ENCODE data around the gene HEXIM1. TPM values are rescaled to one million over a fixed set of nuclear protein-coding genes. Genes with fewer than 3 reads are reported as not detected.

HEXIM1 gene
- polyA plus RNA-seq, 12 donors, result 19.6 to 35.9 (median 22.2) TPM; not detected in 1

DNA sequence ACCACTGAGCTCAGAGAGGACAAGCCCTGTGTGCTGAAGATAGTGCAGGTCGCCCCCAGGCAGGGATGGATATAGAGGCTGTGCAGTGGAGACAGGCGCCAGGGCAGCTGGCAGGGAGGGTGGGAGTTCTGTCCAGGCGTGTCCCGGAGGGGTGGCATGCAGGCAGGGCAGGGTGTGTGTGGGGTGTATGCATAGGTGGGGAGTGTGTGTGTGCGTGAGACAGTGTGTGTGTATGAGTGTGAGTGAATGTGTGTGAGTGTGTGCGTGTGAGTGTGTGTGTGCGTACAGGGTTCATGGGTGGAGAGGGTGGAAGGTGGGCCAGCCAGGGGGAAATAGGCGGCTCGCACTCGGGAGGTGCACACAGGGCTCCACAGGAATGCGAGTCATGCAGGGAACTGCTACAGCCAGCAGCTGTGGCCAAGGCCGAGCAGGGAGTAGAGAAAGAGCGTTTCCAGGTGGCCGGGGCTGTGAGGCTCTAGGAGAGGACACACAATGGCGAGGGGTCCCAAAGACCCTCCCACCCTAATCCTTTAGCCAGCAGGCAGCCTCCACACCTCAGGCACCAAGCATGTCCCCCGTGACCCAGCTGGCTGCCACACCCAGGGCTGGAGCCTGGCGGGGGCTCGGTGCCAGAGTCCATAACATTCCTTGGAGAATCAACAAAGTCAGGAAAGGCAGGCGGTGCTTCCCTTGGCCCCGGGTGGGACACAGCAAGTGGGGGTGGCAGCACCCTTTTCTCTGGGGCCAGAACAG, 20.6 kb upstream of the HEXIM1 start:
- DNase-seq, result no peak

GRCh38 chr17:45128331-45128730, 19.9 kb upstream of the HEXIM1 start:
- DNase-seq, result no peak

- no peak for DNase-seq
These were observed 19.3 kb upstream of the HEXIM1 start for GRCh38 chr17:45128989-45129388.

GRCh38 chr17:45129426-45129939, 18.8 kb upstream of the HEXIM1 start:
- DNase-seq, result no peak

GRCh38 chr17:45129940-45130680, 18.2 kb upstream of the HEXIM1 start:
- no peak for DNase-seq

- no peak for DNase-seq
These were observed 17.3 kb upstream of the HEXIM1 start for GRCh38 chr17:45130681-45131615.

DNA sequence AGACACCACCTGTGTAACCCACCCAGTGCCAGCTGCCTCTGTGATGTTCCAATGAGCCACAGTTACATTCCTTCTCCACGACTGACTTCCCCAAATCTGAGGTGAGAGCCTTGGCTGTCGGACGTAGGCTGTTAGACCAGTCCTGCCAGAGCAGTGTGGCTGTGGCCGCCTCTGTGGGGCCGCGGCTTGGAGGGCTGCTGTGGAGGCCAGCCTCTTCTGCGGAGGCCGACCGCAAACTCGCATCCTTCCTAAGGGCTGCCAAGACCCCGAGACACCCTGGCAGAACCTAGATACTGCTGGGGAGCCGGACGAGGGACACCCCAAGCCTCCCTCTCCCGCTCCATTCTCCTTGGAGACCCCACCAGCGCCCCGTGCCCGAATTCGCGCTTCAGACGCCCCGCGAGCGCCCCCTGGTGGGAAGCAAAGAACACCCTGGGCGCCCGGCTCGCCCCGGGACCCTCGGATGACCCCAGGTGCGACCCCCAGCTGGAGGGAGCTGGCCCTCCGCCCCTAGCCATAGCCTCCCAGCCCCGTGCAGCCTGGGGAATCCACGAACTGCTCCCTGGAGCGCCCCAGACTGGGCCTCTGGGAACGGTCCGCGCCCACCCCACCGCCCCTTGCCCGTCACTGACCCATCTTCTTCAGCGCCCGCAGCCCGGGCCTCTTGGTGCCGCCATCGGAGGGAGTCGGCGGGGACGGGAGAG, 16.5 kb upstream of the HEXIM1 start:
- no peak for DNase-seq

DNA sequence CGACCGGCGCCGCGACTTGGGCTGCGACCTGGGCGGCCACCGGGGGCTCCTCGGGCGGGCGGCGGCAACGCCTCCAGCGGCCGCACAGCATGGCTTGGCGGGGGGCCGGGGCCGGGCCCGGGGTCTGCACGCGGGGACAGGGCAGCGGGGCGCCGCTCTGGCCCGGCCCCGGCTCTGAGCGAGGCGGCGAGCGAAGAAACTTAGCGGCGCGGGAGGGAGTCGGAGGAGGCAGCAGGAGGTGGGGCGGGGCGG, 16.0 kb upstream of the HEXIM1 start, which contains the start of gene PLCD3:
TSS of gene PLCD3 (minus strand) at position 196 of the 252 bp plus-strand sequence. CDS start at position 91, 105 bp downstream.
- DNase-seq, result no peak

GRCh38 chr17:45132572-45133463, 15.5 kb upstream of the HEXIM1 start:
- DNase-seq, result peak; percentile 75

DNA sequence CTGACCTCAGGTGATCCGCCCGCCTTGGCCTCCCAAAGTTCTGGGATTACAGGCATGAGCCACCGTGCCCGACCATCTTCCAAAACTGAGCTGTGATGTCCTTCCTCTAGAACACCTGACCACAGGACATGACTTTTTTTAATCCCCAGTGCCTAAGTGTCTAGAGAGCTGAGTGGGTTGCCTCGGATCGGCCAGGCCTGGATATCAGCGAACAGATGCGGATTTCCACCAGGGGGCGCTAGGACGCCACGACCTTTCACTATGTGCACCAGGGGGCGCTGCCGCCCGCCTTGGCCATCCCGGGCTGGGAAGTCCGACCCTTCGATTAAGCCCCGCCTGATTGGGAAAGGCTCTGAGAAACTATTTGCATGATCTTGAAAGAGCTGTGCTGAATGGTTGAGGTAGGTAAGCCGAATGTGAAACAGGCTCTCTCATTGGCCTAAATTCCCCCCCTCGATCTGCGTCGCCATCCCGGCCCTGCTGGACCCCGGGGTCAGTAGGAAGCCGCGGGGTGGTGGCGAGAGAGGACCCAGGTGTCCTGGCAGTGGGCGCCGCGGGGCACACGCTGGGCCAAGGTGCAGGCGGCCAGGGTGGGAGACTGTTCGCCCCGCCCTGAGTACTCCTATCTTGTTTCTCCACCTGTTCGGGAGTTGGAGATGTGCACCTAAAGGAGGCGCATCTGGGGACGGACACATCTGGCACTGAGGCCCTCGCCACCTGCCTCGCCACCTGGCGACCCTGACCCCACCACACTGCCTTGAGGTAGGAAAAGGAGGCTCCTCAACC, 12.9 kb upstream of the HEXIM1 start, which contains the start of gene ACBD4:
TSS of gene ACBD4 (plus strand) at position 496 of the 786 bp plus-strand sequence. CDS start 458 bp downstream, outside the sequence.
- peak; percentile 98 for DNase-seq

- no peak for DNase-seq
These were observed 12.1 kb upstream of the HEXIM1 start for GRCh38 chr17:45135978-45136791.

DNA sequence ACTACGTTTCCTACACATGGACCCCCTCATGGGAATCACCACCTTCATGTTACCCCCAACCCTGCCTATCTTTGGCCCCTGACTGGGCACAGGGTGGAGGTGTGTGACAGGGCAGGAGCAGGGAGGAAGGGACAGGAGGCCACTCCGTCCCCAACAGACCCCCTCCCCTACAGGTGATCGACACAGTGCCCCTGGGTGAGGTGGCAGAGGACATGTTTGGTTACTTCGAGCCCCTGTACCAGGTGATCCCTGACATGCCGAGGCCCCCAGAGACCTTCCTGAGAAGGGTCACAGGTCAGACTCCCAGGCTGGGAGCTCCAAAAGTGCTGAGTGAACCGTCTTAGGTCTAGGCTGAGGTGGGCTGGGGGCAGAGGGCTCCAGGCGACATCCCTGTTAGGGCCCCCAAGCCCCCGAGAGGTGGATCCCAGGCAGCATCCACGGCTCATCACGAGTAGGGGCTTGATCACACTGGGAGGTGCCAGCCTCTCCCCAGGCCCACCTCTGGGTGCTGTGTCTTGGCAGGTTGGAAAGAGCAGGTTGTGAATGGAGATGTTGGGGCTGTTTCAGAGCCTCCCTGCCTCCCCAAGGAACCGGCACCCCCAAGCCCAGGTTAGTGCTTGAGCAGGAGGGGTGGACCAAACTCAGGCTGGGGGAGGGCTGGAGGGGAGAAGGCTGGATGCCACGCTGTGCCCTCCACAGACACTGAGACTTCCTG, 11.3 kb upstream of the HEXIM1 start:
- DNase-seq, result no peak

DNA sequence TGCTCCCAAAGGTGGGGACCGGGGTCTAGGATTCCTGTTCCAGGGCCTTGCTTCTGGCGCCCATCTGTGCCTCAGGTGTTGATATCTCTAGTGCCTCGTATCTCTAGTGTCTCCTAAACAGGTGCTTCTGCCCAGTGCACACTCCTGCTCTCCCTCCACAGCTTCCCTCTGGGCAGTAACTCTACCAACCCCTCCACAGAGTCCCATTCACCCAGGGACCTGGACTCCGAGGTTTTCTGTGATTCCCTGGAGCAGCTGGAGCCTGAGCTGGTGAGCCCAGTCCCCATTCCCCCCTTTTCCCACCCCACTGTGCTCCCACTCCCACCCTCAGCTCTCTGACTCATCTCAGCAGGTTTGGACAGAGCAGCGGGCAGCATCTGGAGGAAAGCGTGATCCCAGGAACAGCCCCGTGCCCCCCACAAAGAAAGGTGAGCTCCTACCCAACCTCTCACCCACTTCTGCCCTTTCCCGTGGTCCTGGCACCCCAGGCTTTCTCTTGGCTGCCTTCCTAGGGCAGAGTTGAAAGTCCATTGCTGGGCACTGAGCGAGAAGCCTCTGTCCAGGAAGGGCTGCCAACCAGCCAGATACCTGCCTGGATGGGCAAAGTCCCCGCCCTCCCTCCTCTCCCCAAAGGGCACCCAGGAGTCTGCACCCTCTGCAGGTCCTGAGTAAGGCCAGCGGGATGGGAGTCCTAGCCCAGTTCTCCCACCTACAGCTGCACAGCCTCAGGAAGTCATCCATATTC, 10.5 kb upstream of the HEXIM1 start:
- DNase-seq, result no peak

- no peak for DNase-seq
These were observed 9.3 kb upstream of the HEXIM1 start for GRCh38 chr17:45138911-45139532.

DNA sequence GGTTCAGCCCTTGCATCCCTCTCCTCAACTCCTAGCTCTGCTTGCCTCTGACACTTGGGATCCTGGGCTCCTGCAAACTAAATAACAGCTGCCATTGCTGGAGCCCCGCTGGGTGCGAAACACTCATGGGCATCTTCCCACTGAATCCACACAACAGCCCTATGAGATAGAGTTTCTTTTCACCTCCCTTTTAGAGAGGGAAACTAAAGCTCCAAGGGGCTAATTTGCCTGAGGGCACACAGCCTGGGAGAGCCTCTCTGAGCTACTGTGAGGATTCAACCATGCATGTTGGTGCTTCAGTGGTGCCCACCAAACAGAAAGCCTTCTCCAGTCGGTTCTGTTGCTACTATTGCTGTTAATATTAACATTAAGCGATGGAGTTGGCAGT, 8.7 kb upstream of the HEXIM1 start:
- no peak for DNase-seq

GRCh38 chr17:45143094-45143670, 5.1 kb upstream of the HEXIM1 start:
- DNase-seq, result no peak
